ENCODE results near the gene ZCRB1. TPM values are rescaled to one million over a fixed set of nuclear protein-coding genes. Genes with fewer than 3 reads are reported as not detected.

ZCRB1 gene
- total RNA-seq, 1 experiment from 2014 or later = 71.5 TPM

DNA sequence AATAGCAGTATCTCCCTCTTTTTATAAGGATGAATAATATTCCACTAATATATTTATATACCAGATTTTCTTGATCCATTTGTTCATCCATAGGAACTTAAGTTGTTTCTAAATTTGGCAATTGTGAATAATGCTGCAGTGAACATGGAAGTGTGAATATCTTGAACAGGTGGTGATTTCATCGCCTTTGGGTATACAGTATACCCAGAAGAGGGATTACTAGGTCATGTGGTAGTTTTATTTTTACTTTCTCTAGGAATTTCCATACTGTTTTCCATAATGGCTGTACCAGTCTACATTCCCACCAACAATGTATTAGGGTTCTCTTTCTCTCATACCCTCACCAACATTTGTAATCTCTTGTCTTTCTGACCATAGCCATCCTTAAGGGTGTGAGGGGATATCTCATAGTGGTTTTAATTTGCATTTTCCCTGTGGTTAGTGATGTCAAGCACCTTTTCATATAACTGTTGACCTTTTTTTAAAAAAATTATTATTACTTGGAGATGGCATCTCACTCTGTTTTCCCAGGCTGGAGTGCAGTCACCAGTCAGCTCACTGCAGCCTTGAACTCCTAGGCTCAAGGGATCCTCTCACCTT is 20.6 kb upstream of the ZCRB1 start:
- Histone ChIP-seq H3K9ac (ENCODE audit: extremely low read depth, insufficient read length, low read length) (no peak overlapping the region), H2BK5ac (ENCODE audit: insufficient read length, low read length) (no peak overlapping the region), H4K8ac (replicated peaks; ENCODE audit: insufficient read length, low read depth, low read length) (no peak overlapping the region), H2AFZ (ENCODE audit: low read length) (no peak overlapping the region), H3K4ac (ENCODE audit: low read depth, low read length) (no peak overlapping the region), H3K79me1 (ENCODE audit: insufficient read depth, low read depth, low read length, poor library complexity, severe bottlenecking) (no peaks in the 10 kb centered on the region), H3K27ac (ENCODE audit: insufficient read length, low read depth, low read length) (no peak overlapping the region), H3K23me2 (ENCODE audit: insufficient read length, low read depth, low read length, poor library complexity, severe bottlenecking) (no peaks in the 10 kb centered on the region), H3K27me3 (ENCODE audit: insufficient read depth, low read length) (no peaks in the 10 kb centered on the region), H3K4me1 (ENCODE audit: insufficient read depth, low read length) (no peaks in the 10 kb centered on the region), H4K91ac (ENCODE audit: insufficient read length, low read depth, low read length) (no peak overlapping the region), H3K18ac (ENCODE audit: insufficient read length, low read depth, low read length) (no peak overlapping the region), H2AK5ac (ENCODE audit: insufficient read length, low read length) (no peak overlapping the region), H4K5ac (ENCODE audit: insufficient read length, low read depth, low read length) (no peak overlapping the region), H3K9me3 (ENCODE audit: control insufficient read depth, low read depth, low read length) (no peaks in the 10 kb centered on the region), H3T11ph (ENCODE audit: low read length) (no peak overlapping the region), H3K79me2 (ENCODE audit: insufficient read depth, low read length) (peaks cover 2% of the 10 kb centered on the region; the same call in 1 of the 2 replicates), H3K56ac (ENCODE audit: insufficient read length, low read depth, low read length) (no peak overlapping the region), H3K23ac (ENCODE audit: insufficient read length, low read depth, low read length) (no peak overlapping the region), H3K14ac (ENCODE audit: insufficient read depth, low read length) (no peak overlapping the region), H3K4me2 (ENCODE audit: insufficient read depth, insufficient read length, low read length) (no peak overlapping the region), H2BK20ac (ENCODE audit: low read depth, low read length, poor library complexity, severe bottlenecking) (no peak overlapping the region), H2BK15ac (ENCODE audit: low read depth, low read length) (no peak overlapping the region), H2BK12ac (ENCODE audit: insufficient read length, low read depth, low read length) (no peak overlapping the region), H4K20me1 (ENCODE audit: control insufficient read depth, insufficient read depth, insufficient read length) (no peaks in the 10 kb centered on the region), H2BK120ac (ENCODE audit: low read depth, low read length, poor library complexity, severe bottlenecking) (no peak overlapping the region)
- H3K4me1 Mint-ChIP-seq = peaks cover 3 to 8% of the 10 kb centered on the region in 2 experiments; a peak in 2 of 4 replicates
- DNase-seq = no peak
- H3K9me3 Mint-ChIP-seq = peaks cover 15 to 16% of the 10 kb centered on the region in 2 experiments
- no peak overlapping the region for H3K4me3 Mint-ChIP-seq
- H3K27me3 Mint-ChIP-seq (ENCODE audit: low read depth) = no peaks in the 10 kb centered on the region
- H3K27ac Mint-ChIP-seq = no peak overlapping the region
- TF ChIP-seq, protein P1, sequence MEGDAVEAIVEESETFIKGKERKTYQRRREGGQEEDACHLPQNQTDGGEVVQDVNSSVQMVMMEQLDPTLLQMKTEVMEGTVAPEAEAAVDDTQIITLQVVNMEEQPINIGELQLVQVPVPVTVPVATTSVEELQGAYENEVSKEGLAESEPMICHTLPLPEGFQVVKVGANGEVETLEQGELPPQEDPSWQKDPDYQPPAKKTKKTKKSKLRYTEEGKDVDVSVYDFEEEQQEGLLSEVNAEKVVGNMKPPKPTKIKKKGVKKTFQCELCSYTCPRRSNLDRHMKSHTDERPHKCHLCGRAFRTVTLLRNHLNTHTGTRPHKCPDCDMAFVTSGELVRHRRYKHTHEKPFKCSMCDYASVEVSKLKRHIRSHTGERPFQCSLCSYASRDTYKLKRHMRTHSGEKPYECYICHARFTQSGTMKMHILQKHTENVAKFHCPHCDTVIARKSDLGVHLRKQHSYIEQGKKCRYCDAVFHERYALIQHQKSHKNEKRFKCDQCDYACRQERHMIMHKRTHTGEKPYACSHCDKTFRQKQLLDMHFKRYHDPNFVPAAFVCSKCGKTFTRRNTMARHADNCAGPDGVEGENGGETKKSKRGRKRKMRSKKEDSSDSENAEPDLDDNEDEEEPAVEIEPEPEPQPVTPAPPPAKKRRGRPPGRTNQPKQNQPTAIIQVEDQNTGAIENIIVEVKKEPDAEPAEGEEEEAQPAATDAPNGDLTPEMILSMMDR (conservative IDR thresholded peaks at IDR 0.05) = no peak
- peaks cover 18 to 26% (median 18%) of the 10 kb centered on the region in 3 experiments for H3K36me3 Mint-ChIP-seq (ENCODE audit: insufficient read depth in 1 of 3, low read depth in 3 of 3)
- WGBS (ENCODE audit: extremely low coverage, insufficient read length, low lambda C conversion rate) = no CpG with 5 or more reads among the region's 1 CpG
